GM18520 (cell line): ENCODE results near the gene PIP5KL1.

ENCODE experiments used
- ATAC-seq: cut with Tn5 transposase; IDR thresholded peaks from one replicate; pipeline ENCODE4 v1.9.1; 2021; ENCODE audit not compliant: unreplicated experiment

The PIP5KL1 gene

GRCh38 chr9:127950513-127951289 lies 20.1 kb upstream of the PIP5KL1 start:
- ATAC-seq, result no peak

- no peak for ATAC-seq
Observed at GRCh38 chr9:127949827-127950512, 19.4 kb upstream of the PIP5KL1 start.

GRCh38 chr9:127947841-127948710 lies 17.5 kb upstream of the PIP5KL1 start:
- ATAC-seq, result no peak

GRCh38 chr9:127946728-127947127 lies 16.2 kb upstream of the PIP5KL1 start:
- no peak for ATAC-seq

- no peak for ATAC-seq
Observed at GRCh38 chr9:127945942-127946341, 15.4 kb upstream of the PIP5KL1 start.

- no peak for ATAC-seq
Observed at GRCh38 chr9:127945338-127945737, 14.8 kb upstream of the PIP5KL1 start.

GRCh38 chr9:127944586-127945218 lies 14.1 kb upstream of the PIP5KL1 start:
- no peak for ATAC-seq

- ATAC-seq, result no peak
Observed at GRCh38 chr9:127943731-127944144, 13.2 kb upstream of the PIP5KL1 start.

GRCh38 chr9:127943011-127943662 lies 12.6 kb upstream of the PIP5KL1 start:
- ATAC-seq, result no peak

- ATAC-seq, result no peak
Observed at GRCh38 chr9:127942216-127943010, 11.8 kb upstream of the PIP5KL1 start.

GRCh38 chr9:127941961-127942215 lies 11.3 kb upstream of the PIP5KL1 start:
- ATAC-seq, result no peak

GRCh38 chr9:127941062-127941960 lies 10.7 kb upstream of the PIP5KL1 start:
- no peak for ATAC-seq

- ATAC-seq, result no peak
Observed at GRCh38 chr9:127940593-127940992, 10.0 kb upstream of the PIP5KL1 start.

GRCh38 chr9:127938298-127938690 lies 7.7 kb upstream of the PIP5KL1 start:
- no peak for ATAC-seq

GRCh38 chr9:127937388-127938297 lies 7.1 kb upstream of the PIP5KL1 start, which contains the start of gene DPM2:
TSS of gene DPM2 (minus strand) at chr9:127937854. CDS start at chr9:127937820, 34 bp downstream.
- peak; percentile 82 for ATAC-seq

- ATAC-seq, result no peak
Observed at GRCh38 chr9:127937056-127937387, 6.4 kb upstream of the PIP5KL1 start.

GRCh38 chr9:127936347-127936852 lies 5.8 kb upstream of the PIP5KL1 start:
- ATAC-seq, result no peak

- no peak for ATAC-seq
Observed at GRCh38 chr9:127935765-127936221, 5.2 kb upstream of the PIP5KL1 start.
